ENCODE measurements around the gene HDAC11. TPM values are rescaled to one million over a fixed set of nuclear protein-coding genes. Genes with fewer than 3 reads are reported as not detected.
A peak's percentile ranks its signal among the peaks of the same experiment; 100 is the strongest.

HDAC11 gene
- total and polyA plus RNA-seq, 3 experiments from 2014 or later = 2.6 to 7.5 (median 3.2) TPM

- Histone ChIP-seq H3K4me1 (ENCODE audit: insufficient read depth, low read length) (no peaks in the 10 kb centered on the region), H3K27me3 (ENCODE audit: insufficient read depth, low read length, poor library complexity, severe bottlenecking) (no peaks in the 10 kb centered on the region), H3K36me3 (ENCODE audit: insufficient read depth, low read length) (no peaks in the 10 kb centered on the region), H3K9me3 (ENCODE audit: low read length) (no peaks in the 10 kb centered on the region), H3K27ac (ENCODE audit: low read depth, low read length) (no peak overlapping the region), H3K4me3 (ENCODE audit: low read length) (no peak overlapping the region)
- Mint-ChIP-seq H3K4me1 (no peaks in the 10 kb centered on the region), H3K36me3 (peaks cover 0 to 9% (median 0%) of the 10 kb centered on the region in 3 donors), H3K27me3 (no peaks in the 10 kb centered on the region), H3K27ac (no peak overlapping the region), H3K4me3 (no peak overlapping the region), H3K9me3 (no peaks in the 10 kb centered on the region)
- DNase-seq = peak in 1 of 5 donors; percentile 42
- ChIA-PET CTCF (interaction anchor here (1.2 to 4.3 kb wide), 2 partner anchors 147 to 409 kb away, joined by 3 to 42 read pairs; no protein-coding TSS in a partner anchor), POLR2A (no interaction called here)
Measured at GRCh38 chr3:13501056-13501455, 20.9 kb downstream of the HDAC11 start.

- Histone ChIP-seq H3K27ac (ENCODE audit: low read depth, low read length) (no peak overlapping the region), H3K27me3 (ENCODE audit: insufficient read depth, low read length, poor library complexity, severe bottlenecking) (no peaks in the 10 kb centered on the region), H3K9me3 (ENCODE audit: low read length) (no peaks in the 10 kb centered on the region), H3K4me3 (ENCODE audit: low read length) (no peak overlapping the region), H3K4me1 (ENCODE audit: insufficient read depth, low read length) (no peaks in the 10 kb centered on the region), H3K36me3 (ENCODE audit: insufficient read depth, low read length) (no peaks in the 10 kb centered on the region)
- Mint-ChIP-seq H3K36me3 (peaks cover 0 to 9% (median 0%) of the 10 kb centered on the region in 3 donors), H3K27me3 (no peaks in the 10 kb centered on the region), H3K27ac (peak overlapping the region in 1 of 8 donors; percentile 77), H3K4me1 (no peaks in the 10 kb centered on the region), H3K9me3 (no peaks in the 10 kb centered on the region), H3K4me3 (no peak overlapping the region)
- POLR2A ChIA-PET = no interaction called here
- CTCF ChIA-PET = no interaction called here
- DNase-seq = peak in 1 of 5 donors; percentile 15
Measured at GRCh38 chr3:13501521-13501920, 21.4 kb downstream of the HDAC11 start.

GRCh38 chr3:13501958-13502790 is 22.1 kb downstream of the HDAC11 start:
- POLR2A ChIA-PET = no interaction called here
- Mint-ChIP-seq H3K4me1 (no peaks in the 10 kb centered on the region), H3K27ac (peak overlapping the region in 1 of 8 donors; percentile 77), H3K4me3 (no peak overlapping the region), H3K27me3 (no peaks in the 10 kb centered on the region), H3K36me3 (peaks cover 0 to 9% (median 0%) of the 10 kb centered on the region in 3 donors), H3K9me3 (no peaks in the 10 kb centered on the region)
- CTCF ChIA-PET = no interaction called here
- Histone ChIP-seq H3K4me3 (ENCODE audit: low read length) (no peak overlapping the region), H3K27me3 (ENCODE audit: insufficient read depth, low read length, poor library complexity, severe bottlenecking) (no peaks in the 10 kb centered on the region), H3K9me3 (ENCODE audit: low read length) (no peaks in the 10 kb centered on the region), H3K4me1 (ENCODE audit: insufficient read depth, low read length) (no peaks in the 10 kb centered on the region), H3K36me3 (ENCODE audit: insufficient read depth, low read length) (no peaks in the 10 kb centered on the region), H3K27ac (ENCODE audit: low read depth, low read length) (no peak overlapping the region)
- DNase-seq = peak in 1 of 5 donors; percentile 19

- Mint-ChIP-seq H3K36me3 (peaks cover 0 to 9% (median 0%) of the 10 kb centered on the region in 3 donors), H3K27me3 (no peaks in the 10 kb centered on the region), H3K4me1 (no peaks in the 10 kb centered on the region), H3K9me3 (no peaks in the 10 kb centered on the region), H3K27ac (peak overlapping the region in 1 of 8 donors; percentile 61), H3K4me3 (no peak overlapping the region)
- ChIA-PET POLR2A (no interaction called here), CTCF (no interaction called here)
- no peaks in the 10 kb centered on the region for H3K4me1 ChIP-seq (ENCODE audit: insufficient read depth, low read length)
- H3K4me3 ChIP-seq (ENCODE audit: low read length) = no peak overlapping the region
- H3K27me3 ChIP-seq (ENCODE audit: insufficient read depth, low read length, poor library complexity, severe bottlenecking) = no peaks in the 10 kb centered on the region
- no peaks in the 10 kb centered on the region for H3K9me3 ChIP-seq (ENCODE audit: low read length)
- H3K36me3 ChIP-seq (ENCODE audit: insufficient read depth, low read length) = no peaks in the 10 kb centered on the region
- peak in 1 of 5 donors; percentile 10 for DNase-seq
- H3K27ac ChIP-seq (ENCODE audit: low read depth, low read length) = no peak overlapping the region
Measured at GRCh38 chr3:13502791-13503060, 22.6 kb downstream of the HDAC11 start.

- Mint-ChIP-seq H3K27me3 (no peaks in the 10 kb centered on the region), H3K4me3 (no peak overlapping the region), H3K9me3 (no peaks in the 10 kb centered on the region), H3K4me1 (no peaks in the 10 kb centered on the region), H3K27ac (no peak overlapping the region), H3K36me3 (peaks cover 0 to 9% (median 0%) of the 10 kb centered on the region in 3 donors)
- peak in 1 of 5 donors; percentile 41 for DNase-seq
- no peaks in the 10 kb centered on the region for H3K9me3 ChIP-seq (ENCODE audit: low read length)
- CTCF ChIA-PET = interaction anchor here (0.9 to 1.0 kb wide), 2 partner anchors 144 to 412 kb away, joined by 3 read pairs; no protein-coding TSS in a partner anchor
- no peak overlapping the region for H3K4me3 ChIP-seq (ENCODE audit: low read length)
- H3K27ac ChIP-seq (ENCODE audit: low read depth, low read length) = no peak overlapping the region
- H3K4me1 ChIP-seq (ENCODE audit: insufficient read depth, low read length) = no peaks in the 10 kb centered on the region
- no peaks in the 10 kb centered on the region for H3K27me3 ChIP-seq (ENCODE audit: insufficient read depth, low read length, poor library complexity, severe bottlenecking)
- POLR2A ChIA-PET = no interaction called here
- no peaks in the 10 kb centered on the region for H3K36me3 ChIP-seq (ENCODE audit: insufficient read depth, low read length)
Measured at GRCh38 chr3:13504161-13504831, 24.2 kb downstream of the HDAC11 start.

- Histone ChIP-seq H3K27me3 (ENCODE audit: insufficient read depth, low read length, poor library complexity, severe bottlenecking) (no peaks in the 10 kb centered on the region), H3K9me3 (ENCODE audit: low read length) (no peaks in the 10 kb centered on the region), H3K27ac (ENCODE audit: low read depth, low read length) (no peak overlapping the region), H3K4me3 (ENCODE audit: low read length) (no peak overlapping the region), H3K4me1 (ENCODE audit: insufficient read depth, low read length) (no peaks in the 10 kb centered on the region), H3K36me3 (ENCODE audit: insufficient read depth, low read length) (no peaks in the 10 kb centered on the region)
- no peaks in the 10 kb centered on the region for H3K4me1 Mint-ChIP-seq
- H3K36me3 Mint-ChIP-seq = peaks cover 0 to 7% (median 0%) of the 10 kb centered on the region in 3 donors
- ChIA-PET CTCF (no interaction called here), POLR2A (no interaction called here)
- H3K27ac Mint-ChIP-seq = no peak overlapping the region
- H3K4me3 Mint-ChIP-seq = no peak overlapping the region
- DNase-seq = peak in 1 of 5 donors; percentile 35
- H3K9me3 Mint-ChIP-seq = no peaks in the 10 kb centered on the region
- no peaks in the 10 kb centered on the region for H3K27me3 Mint-ChIP-seq
Measured at GRCh38 chr3:13505147-13506130, 25.3 kb downstream of the HDAC11 start.

GRCh38 chr3:13506239-13506638 is 26.1 kb downstream of the HDAC11 start:
- no peak overlapping the region for H3K27ac ChIP-seq (ENCODE audit: low read depth, low read length)
- H3K36me3 Mint-ChIP-seq = peaks cover 0 to 7% (median 0%) of the 10 kb centered on the region in 3 donors
- ChIA-PET CTCF (interaction anchor here (0.7 kb wide), 1 partner anchor 10 kb away, joined by 4 read pairs; no protein-coding TSS in a partner anchor), POLR2A (no interaction called here)
- no peaks in the 10 kb centered on the region for H3K9me3 Mint-ChIP-seq
- H3K27me3 ChIP-seq (ENCODE audit: insufficient read depth, low read length, poor library complexity, severe bottlenecking) = no peaks in the 10 kb centered on the region
- no peaks in the 10 kb centered on the region for H3K9me3 ChIP-seq (ENCODE audit: low read length)
- no peaks in the 10 kb centered on the region for H3K4me1 Mint-ChIP-seq
- H3K27ac Mint-ChIP-seq = no peak overlapping the region
- H3K36me3 ChIP-seq (ENCODE audit: insufficient read depth, low read length) = no peaks in the 10 kb centered on the region
- H3K4me1 ChIP-seq (ENCODE audit: insufficient read depth, low read length) = no peaks in the 10 kb centered on the region
- no peaks in the 10 kb centered on the region for H3K27me3 Mint-ChIP-seq
- no peak overlapping the region for H3K4me3 Mint-ChIP-seq
- DNase-seq = peak in 1 of 5 donors; percentile 18
- no peak overlapping the region for H3K4me3 ChIP-seq (ENCODE audit: low read length)
